Cardiac muscle cell (in vitro differentiated cells and primary cell): ENCODE results near the gene TCF3. TPM values are rescaled to one million over a fixed set of nuclear protein-coding genes. Genes with fewer than 3 reads are reported as not detected.
A peak's percentile ranks its signal among the peaks of the same experiment; 100 is the strongest.

Experiments
- DNase-seq, 2 donors: peaks; one replicate each; pipeline versions ENCODE4 v3.0.0 to v3.0.0-alpha.2; 2010 to 2017; ENCODE audit warnings: low read depth in 1 of 2, low spot score in 1 of 2
- H3K27ac ChIP-seq: fragments of 200-600 bp; sonication (generic); 2 replicates; pipeline ENCODE4 v1.5.1; 2016
- H3K27me3 ChIP-seq: fragments of 200-600 bp; sonication (generic); 2 replicates; pipeline ENCODE4 v1.6.0; 2016; ENCODE audit warnings: control low read depth
- H3K36me3 ChIP-seq: fragments of 200-600 bp; sonication (generic); 2 replicates; pipeline ENCODE4 v1.5.1; 2016; ENCODE audit warnings: control low read depth
- H3K4me1 ChIP-seq: fragments of 200-600 bp; sonication (generic); 2 replicates; pipeline ENCODE4 v1.8.1; 2017; ENCODE audit warnings: low read depth, mild to moderate bottlenecking, mixed run types
- H3K4me3 ChIP-seq: fragments of 200-600 bp; sonication (generic); 2 replicates; pipeline ENCODE4 v1.5.1; 2016; ENCODE audit warnings: mild to moderate bottlenecking
- H3K9me3 ChIP-seq: fragments of 200-600 bp; sonication (generic); 2 replicates; pipeline ENCODE4 v1.5.1; 2017; ENCODE audit warnings: low read depth, mild to moderate bottlenecking, control low read depth
- polyA plus RNA-seq: library from polyadenylated mRNA; unstranded; fragments of >200 nt; fragmentation: Nextera tagmentation; extraction: Ambion mirVana; gene quantifications from 2 replicates; pipeline ENCODE4 v1.2.1, GENCODE V29; 2016
- total RNA-seq: library from RNA; depleted of rRNA; stranded (reverse); fragments of >200 nt; gene quantifications from 2 replicates; pipeline ENCODE4 v1.2.3, GENCODE V29; 2016
- TF ChIP-seq, protein P1 (sequence below): IDR thresholded peaks from 2 replicates; pipeline ENCODE4 v1.5.1; 2012; ENCODE audit warnings: low read depth, mild to moderate bottlenecking, low read length

TCF3 gene
- total and polyA plus RNA-seq, 2 experiments from 2014 or later: 110 to 281 TPM

DNA sequence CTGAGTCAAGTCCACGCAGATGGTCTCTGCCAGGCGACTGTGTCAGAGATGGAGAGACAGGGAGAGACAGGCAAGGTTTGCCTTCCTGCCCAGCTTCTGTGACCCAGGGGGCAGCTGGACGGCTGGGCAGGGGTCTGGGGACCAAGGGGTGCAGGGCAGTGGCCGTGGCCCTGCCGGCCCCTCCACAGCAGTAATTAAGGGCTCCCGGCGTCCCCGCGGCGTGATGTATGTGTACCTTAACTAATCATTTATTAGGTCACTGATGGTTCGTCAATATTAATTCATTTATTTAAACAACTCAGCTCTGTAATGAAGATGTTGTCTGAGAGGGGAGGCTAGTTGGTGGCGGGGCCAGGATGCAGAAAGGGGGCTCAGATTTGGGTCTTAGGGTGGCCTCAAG, 28.6 kb upstream of the TCF3 start:
- Histone ChIP-seq H3K27me3 (peaks cover 30% of the 10 kb centered on the region), H3K4me3 (no peak overlapping the region), H3K9me3 (no peaks in the 10 kb centered on the region), H3K36me3 (no peaks in the 10 kb centered on the region), H3K4me1 (no peaks in the 10 kb centered on the region), H3K27ac (no peak overlapping the region)
- TF ChIP-seq, protein P1, sequence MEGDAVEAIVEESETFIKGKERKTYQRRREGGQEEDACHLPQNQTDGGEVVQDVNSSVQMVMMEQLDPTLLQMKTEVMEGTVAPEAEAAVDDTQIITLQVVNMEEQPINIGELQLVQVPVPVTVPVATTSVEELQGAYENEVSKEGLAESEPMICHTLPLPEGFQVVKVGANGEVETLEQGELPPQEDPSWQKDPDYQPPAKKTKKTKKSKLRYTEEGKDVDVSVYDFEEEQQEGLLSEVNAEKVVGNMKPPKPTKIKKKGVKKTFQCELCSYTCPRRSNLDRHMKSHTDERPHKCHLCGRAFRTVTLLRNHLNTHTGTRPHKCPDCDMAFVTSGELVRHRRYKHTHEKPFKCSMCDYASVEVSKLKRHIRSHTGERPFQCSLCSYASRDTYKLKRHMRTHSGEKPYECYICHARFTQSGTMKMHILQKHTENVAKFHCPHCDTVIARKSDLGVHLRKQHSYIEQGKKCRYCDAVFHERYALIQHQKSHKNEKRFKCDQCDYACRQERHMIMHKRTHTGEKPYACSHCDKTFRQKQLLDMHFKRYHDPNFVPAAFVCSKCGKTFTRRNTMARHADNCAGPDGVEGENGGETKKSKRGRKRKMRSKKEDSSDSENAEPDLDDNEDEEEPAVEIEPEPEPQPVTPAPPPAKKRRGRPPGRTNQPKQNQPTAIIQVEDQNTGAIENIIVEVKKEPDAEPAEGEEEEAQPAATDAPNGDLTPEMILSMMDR: no peak
- DNase-seq: no peak

GRCh38 chr19:1678073-1678472, 25.7 kb upstream of the TCF3 start:
- no peak for DNase-seq
- H3K27me3 ChIP-seq: peaks cover 14% of the 10 kb centered on the region

GRCh38 chr19:1676351-1677266, 24.2 kb upstream of the TCF3 start:
- Histone ChIP-seq H3K36me3 (no peaks in the 10 kb centered on the region), H3K27ac (no peak overlapping the region), H3K4me1 (no peaks in the 10 kb centered on the region), H3K4me3 (no peak overlapping the region), H3K9me3 (no peaks in the 10 kb centered on the region), H3K27me3 (peaks cover 20% of the 10 kb centered on the region)
- TF ChIP-seq, protein P1: no peak
- no peak for DNase-seq

More at GRCh38 chr19:1678073-1678472, 25.7 kb upstream of the TCF3 start:
- H3K4me3 ChIP-seq: no peak overlapping the region
- H3K36me3 ChIP-seq: no peaks in the 10 kb centered on the region
- no peaks in the 10 kb centered on the region for H3K4me1 ChIP-seq
- TF ChIP-seq, protein P1: no peak
- no peak overlapping the region for H3K27ac ChIP-seq
- H3K9me3 ChIP-seq: no peaks in the 10 kb centered on the region

DNA sequence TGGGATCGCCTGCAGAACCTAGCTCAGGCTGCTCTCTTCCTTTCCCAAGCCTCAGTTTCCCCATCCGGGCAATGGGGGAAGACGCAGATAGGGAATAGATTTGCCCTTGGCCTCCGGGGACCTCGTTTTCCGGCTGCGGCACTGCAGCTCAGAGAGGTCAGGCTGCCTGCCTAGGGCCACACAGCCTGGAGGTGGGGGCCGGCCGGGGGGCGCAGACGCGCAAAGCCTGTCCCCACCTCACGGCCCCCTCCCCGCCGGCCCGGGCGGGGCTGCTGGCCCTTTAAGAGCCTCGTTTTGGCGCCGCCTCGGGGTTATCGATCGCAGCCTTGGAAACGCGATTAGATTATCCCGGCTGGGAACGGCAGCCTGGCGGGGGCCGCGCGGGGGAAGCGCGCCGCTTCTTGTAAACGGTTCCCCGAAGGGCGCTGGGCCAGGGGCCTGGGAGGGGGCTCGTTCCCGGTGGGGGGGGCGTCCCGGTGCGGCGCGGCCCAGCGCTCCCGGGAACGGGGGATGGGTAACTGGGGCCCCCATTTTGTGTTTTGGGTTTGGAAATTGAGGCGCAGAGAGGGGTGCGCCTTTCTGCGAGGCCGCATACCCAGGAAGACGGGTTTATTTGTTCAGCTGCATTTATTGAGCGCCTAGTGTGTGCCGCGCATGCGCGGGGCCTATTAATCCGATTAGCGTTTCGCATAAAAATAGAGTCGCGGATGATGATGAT, 23.4 kb upstream of the TCF3 start:
- peak in 1 of 2 donors; percentile 40 for DNase-seq
- peak overlapping the region; percentile 9 for H3K4me3 ChIP-seq
- H3K27ac ChIP-seq: no peak overlapping the region
- H3K36me3 ChIP-seq: no peaks in the 10 kb centered on the region
- H3K27me3 ChIP-seq: peaks cover 28% of the 10 kb centered on the region
- no peaks in the 10 kb centered on the region for H3K9me3 ChIP-seq
- no peaks in the 10 kb centered on the region for H3K4me1 ChIP-seq
- TF ChIP-seq, protein P1: no peak

DNA sequence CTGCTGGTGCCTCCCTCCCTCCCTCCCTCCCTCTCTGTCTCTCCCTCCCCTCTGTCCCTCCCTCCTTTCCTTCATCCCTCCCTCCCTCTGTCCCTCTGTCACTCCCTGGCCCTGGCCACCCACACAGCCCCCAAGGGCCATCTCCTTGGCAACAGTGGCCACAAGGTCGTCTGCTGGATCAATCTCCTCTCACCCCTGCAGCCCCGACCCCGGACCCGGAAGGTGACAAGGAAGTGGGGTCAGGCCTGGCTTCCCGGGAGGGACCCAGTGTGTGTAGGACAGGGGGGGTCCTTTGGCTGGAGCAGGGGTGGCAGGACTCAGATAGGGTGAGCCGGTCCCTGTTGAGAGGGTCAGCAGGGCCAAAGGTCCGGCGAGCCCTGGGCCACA, 21.9 kb upstream of the TCF3 start:
- peaks cover 44% of the 10 kb centered on the region for H3K27me3 ChIP-seq
- no peaks in the 10 kb centered on the region for H3K36me3 ChIP-seq
- H3K4me1 ChIP-seq: no peaks in the 10 kb centered on the region
- TF ChIP-seq, protein P1: no peak
- H3K4me3 ChIP-seq: no peak overlapping the region
- DNase-seq: no peak
- H3K9me3 ChIP-seq: no peaks in the 10 kb centered on the region
- H3K27ac ChIP-seq: no peak overlapping the region
